HEK293 (cell line): Measurements from ENCODE around the gene PRKAR2B.

Source experiments
- CTCF ChIA-PET: fragments of 350-600 bp; formaldehyde crosslinking; extraction: SDS; loops from one replicate; lab custom pipeline; 2021; ENCODE audit warnings: antibody characterized with exemption; lab: Yijun Ruan, JAX
- POLR2A ChIA-PET: fragments of 300-600 bp; formaldehyde crosslinking; extraction: SDS; loops from one replicate; lab custom pipeline; 2020; ENCODE audit warnings: antibody characterized with exemption, inconsistent platforms; lab: Yijun Ruan, JAX
- H3K27ac ChIP-seq: fragments of 200-500 bp; sonication (Bioruptor generic); 2 replicates; pipeline ENCODE4 v1.5.1; 2014; ENCODE audit warnings: low read depth, low read length, control low read depth, inconsistent platforms; ENCODE audit errors: extremely low read depth
- H3K36me3 ChIP-seq, 2 experiments: fragments of 200-500 bp in 1 of 2; sonication (Bioruptor generic) in 1 of 2; 1 replicate in 1 of 2; 2 replicates in 1 of 2; pipeline ENCODE4 v1.5.1; 2014 to 2017; ENCODE audit warnings: inconsistent platforms in 2 of 2, low read length in 2 of 2; ENCODE audit not compliant: control insufficient read depth in 2 of 2, insufficient read depth in 1 of 2
- H3K4me1 ChIP-seq: fragments of 200-500 bp; sonication (Bioruptor generic); 2 replicates; pipeline ENCODE4 v1.5.1; 2014; ENCODE audit warnings: mild to moderate bottlenecking, low read length, inconsistent platforms; ENCODE audit not compliant: control insufficient read depth, insufficient read depth
- H3K4me3 ChIP-seq: 2 replicates; pipeline ENCODE4 v1.5.1; 2011; ENCODE audit warnings: low read depth, mild to moderate bottlenecking, control low read depth, low read length, moderate library complexity
- H3K9me3 ChIP-seq: fragments of 200-500 bp; sonication (Bioruptor generic); 2 replicates; pipeline ENCODE4 v1.5.1; 2014; ENCODE audit warnings: low read depth, low read length, inconsistent platforms; ENCODE audit not compliant: control insufficient read depth, insufficient read depth
- GLI4 ChIP-seq: fragments of 450-650 bp; formaldehyde crosslinking; IDR thresholded peaks from 2 replicates; pipeline ENCODE4 v1.5.1; 2016; ENCODE audit warnings: missing biosample characterization, missing genetic modification characterization
- GLIS1 ChIP-seq: fragments of 450-650 bp; formaldehyde crosslinking; IDR thresholded peaks from 2 replicates; pipeline ENCODE4 v1.5.1; 2016; ENCODE audit warnings: missing biosample characterization, missing genetic modification characterization
- KLF9 ChIP-seq: fragments of 450-650 bp; formaldehyde crosslinking; IDR thresholded peaks from 2 replicates; pipeline ENCODE4 v1.5.1; 2016; ENCODE audit warnings: missing biosample characterization, missing genetic modification characterization, low read depth
- MEIS1 ChIP-seq: sonication (generic); formaldehyde crosslinking; IDR thresholded peaks from 2 replicates; pipeline ENCODE4 v1.8.1; 2022; ENCODE audit warnings: missing genetic modification reagents, mild to moderate bottlenecking, borderline replicate concordance
- SP3 ChIP-seq: fragments of 450-650 bp; formaldehyde crosslinking; IDR thresholded peaks from 2 replicates; pipeline ENCODE4 v1.5.1; 2016; ENCODE audit warnings: missing biosample characterization, missing genetic modification characterization
- WT1 ChIP-seq: fragments of 450-650 bp; formaldehyde crosslinking; IDR thresholded peaks from 2 replicates; pipeline ENCODE4 v1.5.1; 2016; ENCODE audit warnings: missing biosample characterization, missing genetic modification characterization
- YY2 ChIP-seq: fragments of 450-650 bp; formaldehyde crosslinking; IDR thresholded peaks from 2 replicates; pipeline ENCODE4 v1.5.1; 2016; ENCODE audit warnings: missing biosample characterization, missing genetic modification characterization
- ZFP41 ChIP-seq: fragments of 450-650 bp; formaldehyde crosslinking; IDR thresholded peaks from 2 replicates; pipeline ENCODE4 v1.5.1; 2016; ENCODE audit warnings: missing biosample characterization, missing genetic modification characterization, borderline replicate concordance
- ZFP69B ChIP-seq: fragments of 450-650 bp; formaldehyde crosslinking; IDR thresholded peaks from 2 replicates; pipeline ENCODE4 v1.5.1; 2016; ENCODE audit warnings: missing biosample characterization, missing genetic modification characterization
- ZNF23 ChIP-seq: fragments of 450-650 bp; formaldehyde crosslinking; IDR thresholded peaks from 2 replicates; pipeline ENCODE4 v1.5.1; 2016; ENCODE audit warnings: missing biosample characterization, missing genetic modification characterization, borderline replicate concordance
- ZNF24 ChIP-seq: fragments of 450-650 bp; formaldehyde crosslinking; IDR thresholded peaks from 2 replicates; pipeline ENCODE4 v1.5.1; 2016; ENCODE audit warnings: missing biosample characterization, missing genetic modification characterization
- ZNF274 ChIP-seq, 2 experiments: fragments of 200-500 bp in 1 of 2; fragments of 450-650 bp in 1 of 2; sonication (Bioruptor generic) in 1 of 2; formaldehyde crosslinking in 1 of 2; IDR thresholded peaks; 2 replicates each; pipeline versions ENCODE4 v1.5.1 to v1.6.1; 2014 to 2016; ENCODE audit warnings: borderline replicate concordance in 1 of 2, inconsistent platforms in 1 of 2, low read length in 1 of 2, missing biosample characterization in 1 of 2, missing genetic modification characterization in 1 of 2
- ZNF324 ChIP-seq: fragments of 450-650 bp; formaldehyde crosslinking; IDR thresholded peaks from 2 replicates; pipeline ENCODE4 v1.5.1; 2016; ENCODE audit warnings: missing biosample characterization, missing genetic modification characterization
- TF ChIP-seq, protein P1 (sequence below): fragments of 450-650 bp; formaldehyde crosslinking; IDR thresholded peaks from 2 replicates; pipeline ENCODE4 v1.5.1; 2016; ENCODE audit warnings: missing biosample characterization, missing genetic modification characterization
- TF ChIP-seq, protein P2 (sequence below): fragments of 450-650 bp; formaldehyde crosslinking; IDR thresholded peaks from 2 replicates; pipeline ENCODE4 v1.5.1; 2017; ENCODE audit warnings: missing biosample characterization, missing genetic modification characterization
- TF ChIP-seq, protein P3 (sequence below): fragments of 450-650 bp; formaldehyde crosslinking; IDR thresholded peaks from 2 replicates; pipeline ENCODE4 v1.5.1; 2016; ENCODE audit warnings: missing biosample characterization, missing genetic modification characterization
- TF ChIP-seq, protein P4 (sequence below): fragments of 450-650 bp; IDR thresholded peaks from 2 replicates; pipeline ENCODE4 v1.5.1; 2018; ENCODE audit warnings: missing biosample characterization, missing genetic modification characterization
- TF ChIP-seq, protein P5 (sequence below): fragments of 450-650 bp; formaldehyde crosslinking; IDR thresholded peaks from 2 replicates; pipeline ENCODE4 v1.5.1; 2016; ENCODE audit warnings: missing biosample characterization, missing genetic modification characterization
- TF ChIP-seq, protein P6 (sequence below): fragments of 450-650 bp; formaldehyde crosslinking; IDR thresholded peaks from 2 replicates; pipeline ENCODE4 v1.5.1; 2016; ENCODE audit warnings: missing biosample characterization, missing genetic modification characterization

The PRKAR2B gene

DNA sequence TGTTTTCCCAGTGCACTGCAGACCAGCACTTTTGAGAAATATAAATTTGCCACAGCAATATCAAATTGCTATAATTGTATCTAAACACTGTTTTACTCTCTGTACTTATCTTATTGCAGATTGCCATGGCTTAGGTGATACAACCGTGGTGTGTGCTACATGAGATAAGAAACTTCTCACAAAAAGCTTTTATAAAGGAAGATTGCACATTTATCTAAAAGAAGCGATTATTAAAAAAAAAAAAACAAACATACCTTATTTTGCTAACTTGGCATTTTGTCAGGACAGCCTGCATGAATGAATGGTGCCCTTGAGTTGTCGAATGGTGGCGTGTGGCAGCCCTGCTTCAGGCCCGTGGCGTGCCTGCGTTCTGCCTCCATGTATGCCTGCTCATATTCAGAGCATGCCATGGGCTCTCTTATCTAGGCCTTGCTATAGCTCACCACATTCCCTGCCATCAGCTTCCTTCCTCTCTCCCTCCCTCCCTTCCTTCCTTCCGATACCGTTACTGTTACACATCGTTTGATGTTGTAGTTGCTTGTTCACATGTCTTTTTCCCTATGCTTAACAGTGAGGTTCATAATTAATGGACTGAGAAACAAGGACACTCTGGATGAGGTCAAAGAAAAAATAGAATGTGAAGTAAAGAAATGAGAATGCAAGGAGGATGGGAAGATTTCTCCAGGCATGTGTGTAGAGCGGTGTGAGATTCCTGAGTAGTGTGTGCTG is 34.9 kb downstream of the PRKAR2B start (continued):
- TF ChIP-seq, protein P1, sequence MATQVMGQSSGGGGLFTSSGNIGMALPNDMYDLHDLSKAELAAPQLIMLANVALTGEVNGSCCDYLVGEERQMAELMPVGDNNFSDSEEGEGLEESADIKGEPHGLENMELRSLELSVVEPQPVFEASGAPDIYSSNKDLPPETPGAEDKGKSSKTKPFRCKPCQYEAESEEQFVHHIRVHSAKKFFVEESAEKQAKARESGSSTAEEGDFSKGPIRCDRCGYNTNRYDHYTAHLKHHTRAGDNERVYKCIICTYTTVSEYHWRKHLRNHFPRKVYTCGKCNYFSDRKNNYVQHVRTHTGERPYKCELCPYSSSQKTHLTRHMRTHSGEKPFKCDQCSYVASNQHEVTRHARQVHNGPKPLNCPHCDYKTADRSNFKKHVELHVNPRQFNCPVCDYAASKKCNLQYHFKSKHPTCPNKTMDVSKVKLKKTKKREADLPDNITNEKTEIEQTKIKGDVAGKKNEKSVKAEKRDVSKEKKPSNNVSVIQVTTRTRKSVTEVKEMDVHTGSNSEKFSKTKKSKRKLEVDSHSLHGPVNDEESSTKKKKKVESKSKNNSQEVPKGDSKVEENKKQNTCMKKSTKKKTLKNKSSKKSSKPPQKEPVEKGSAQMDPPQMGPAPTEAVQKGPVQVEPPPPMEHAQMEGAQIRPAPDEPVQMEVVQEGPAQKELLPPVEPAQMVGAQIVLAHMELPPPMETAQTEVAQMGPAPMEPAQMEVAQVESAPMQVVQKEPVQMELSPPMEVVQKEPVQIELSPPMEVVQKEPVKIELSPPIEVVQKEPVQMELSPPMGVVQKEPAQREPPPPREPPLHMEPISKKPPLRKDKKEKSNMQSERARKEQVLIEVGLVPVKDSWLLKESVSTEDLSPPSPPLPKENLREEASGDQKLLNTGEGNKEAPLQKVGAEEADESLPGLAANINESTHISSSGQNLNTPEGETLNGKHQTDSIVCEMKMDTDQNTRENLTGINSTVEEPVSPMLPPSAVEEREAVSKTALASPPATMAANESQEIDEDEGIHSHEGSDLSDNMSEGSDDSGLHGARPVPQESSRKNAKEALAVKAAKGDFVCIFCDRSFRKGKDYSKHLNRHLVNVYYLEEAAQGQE (tag by site-specific recombination): no peak
- TF ChIP-seq ZNF324 (tag by site-specific recombination): no peak
- no peak for TF ChIP-seq YY2 (tag by site-specific recombination)
- TF ChIP-seq ZFP41 (tag by site-specific recombination): no peak
- TF ChIP-seq, protein P2, sequence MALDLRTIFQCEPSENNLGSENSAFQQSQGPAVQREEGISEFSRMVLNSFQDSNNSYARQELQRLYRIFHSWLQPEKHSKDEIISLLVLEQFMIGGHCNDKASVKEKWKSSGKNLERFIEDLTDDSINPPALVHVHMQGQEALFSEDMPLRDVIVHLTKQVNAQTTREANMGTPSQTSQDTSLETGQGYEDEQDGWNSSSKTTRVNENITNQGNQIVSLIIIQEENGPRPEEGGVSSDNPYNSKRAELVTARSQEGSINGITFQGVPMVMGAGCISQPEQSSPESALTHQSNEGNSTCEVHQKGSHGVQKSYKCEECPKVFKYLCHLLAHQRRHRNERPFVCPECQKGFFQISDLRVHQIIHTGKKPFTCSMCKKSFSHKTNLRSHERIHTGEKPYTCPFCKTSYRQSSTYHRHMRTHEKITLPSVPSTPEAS (tag by site-specific recombination): no peak
- TF ChIP-seq, protein P3, sequence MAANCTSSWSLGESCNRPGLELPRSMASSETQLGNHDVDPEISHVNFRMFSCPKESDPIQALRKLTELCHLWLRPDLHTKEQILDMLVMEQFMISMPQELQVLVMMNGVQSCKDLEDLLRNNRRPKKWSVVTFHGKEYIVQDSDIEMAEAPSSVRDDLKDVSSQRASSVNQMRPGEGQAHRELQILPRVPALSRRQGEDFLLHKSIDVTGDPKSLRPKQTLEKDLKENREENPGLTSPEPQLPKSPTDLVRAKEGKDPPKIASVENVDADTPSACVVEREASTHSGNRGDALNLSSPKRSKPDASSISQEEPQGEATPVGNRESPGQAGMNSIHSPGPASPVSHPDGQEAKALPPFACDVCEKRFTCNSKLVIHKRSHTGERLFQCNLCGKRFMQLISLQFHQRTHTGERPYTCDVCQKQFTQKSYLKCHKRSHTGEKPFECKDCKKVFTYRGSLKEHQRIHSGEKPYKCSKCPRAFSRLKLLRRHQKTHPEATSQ (tag by site-specific recombination): no peak

DNA sequence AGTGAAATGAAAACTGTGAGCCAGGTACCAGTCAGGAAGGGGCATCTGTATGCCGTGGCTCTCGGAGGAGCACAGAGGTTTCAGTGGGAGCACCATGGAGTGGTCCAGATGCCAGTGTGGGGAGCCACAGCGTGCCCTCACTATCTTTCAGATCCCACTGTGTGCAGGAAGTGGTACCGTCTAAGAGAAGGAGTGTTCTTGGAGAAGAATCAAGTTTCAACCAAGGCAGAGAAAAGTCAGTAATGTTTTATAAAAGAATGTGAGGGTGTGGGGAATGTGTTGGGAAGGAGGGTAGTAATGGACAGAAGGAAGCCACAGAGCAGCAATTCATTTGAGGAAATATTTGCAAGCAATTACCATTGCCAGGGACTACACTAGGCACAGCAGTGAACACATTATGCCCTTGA is 35.6 kb downstream of the PRKAR2B start:
- Histone ChIP-seq H3K9me3 (no peaks in the 10 kb centered on the region), H3K36me3 (no peaks in the 10 kb centered on the region), H3K4me1 (peaks cover 6% of the 10 kb centered on the region; the same call in 1 of the 2 replicates), H3K27ac (no peak overlapping the region), H3K4me3 (no peak overlapping the region)
- ChIA-PET POLR2A (no interaction called here), CTCF (no interaction called here)
- TF ChIP-seq, protein P4, sequence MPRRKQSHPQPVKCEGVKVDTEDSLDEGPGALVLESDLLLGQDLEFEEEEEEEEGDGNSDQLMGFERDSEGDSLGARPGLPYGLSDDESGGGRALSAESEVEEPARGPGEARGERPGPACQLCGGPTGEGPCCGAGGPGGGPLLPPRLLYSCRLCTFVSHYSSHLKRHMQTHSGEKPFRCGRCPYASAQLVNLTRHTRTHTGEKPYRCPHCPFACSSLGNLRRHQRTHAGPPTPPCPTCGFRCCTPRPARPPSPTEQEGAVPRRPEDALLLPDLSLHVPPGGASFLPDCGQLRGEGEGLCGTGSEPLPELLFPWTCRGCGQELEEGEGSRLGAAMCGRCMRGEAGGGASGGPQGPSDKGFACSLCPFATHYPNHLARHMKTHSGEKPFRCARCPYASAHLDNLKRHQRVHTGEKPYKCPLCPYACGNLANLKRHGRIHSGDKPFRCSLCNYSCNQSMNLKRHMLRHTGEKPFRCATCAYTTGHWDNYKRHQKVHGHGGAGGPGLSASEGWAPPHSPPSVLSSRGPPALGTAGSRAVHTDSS: no peak
- TF ChIP-seq, protein P5, sequence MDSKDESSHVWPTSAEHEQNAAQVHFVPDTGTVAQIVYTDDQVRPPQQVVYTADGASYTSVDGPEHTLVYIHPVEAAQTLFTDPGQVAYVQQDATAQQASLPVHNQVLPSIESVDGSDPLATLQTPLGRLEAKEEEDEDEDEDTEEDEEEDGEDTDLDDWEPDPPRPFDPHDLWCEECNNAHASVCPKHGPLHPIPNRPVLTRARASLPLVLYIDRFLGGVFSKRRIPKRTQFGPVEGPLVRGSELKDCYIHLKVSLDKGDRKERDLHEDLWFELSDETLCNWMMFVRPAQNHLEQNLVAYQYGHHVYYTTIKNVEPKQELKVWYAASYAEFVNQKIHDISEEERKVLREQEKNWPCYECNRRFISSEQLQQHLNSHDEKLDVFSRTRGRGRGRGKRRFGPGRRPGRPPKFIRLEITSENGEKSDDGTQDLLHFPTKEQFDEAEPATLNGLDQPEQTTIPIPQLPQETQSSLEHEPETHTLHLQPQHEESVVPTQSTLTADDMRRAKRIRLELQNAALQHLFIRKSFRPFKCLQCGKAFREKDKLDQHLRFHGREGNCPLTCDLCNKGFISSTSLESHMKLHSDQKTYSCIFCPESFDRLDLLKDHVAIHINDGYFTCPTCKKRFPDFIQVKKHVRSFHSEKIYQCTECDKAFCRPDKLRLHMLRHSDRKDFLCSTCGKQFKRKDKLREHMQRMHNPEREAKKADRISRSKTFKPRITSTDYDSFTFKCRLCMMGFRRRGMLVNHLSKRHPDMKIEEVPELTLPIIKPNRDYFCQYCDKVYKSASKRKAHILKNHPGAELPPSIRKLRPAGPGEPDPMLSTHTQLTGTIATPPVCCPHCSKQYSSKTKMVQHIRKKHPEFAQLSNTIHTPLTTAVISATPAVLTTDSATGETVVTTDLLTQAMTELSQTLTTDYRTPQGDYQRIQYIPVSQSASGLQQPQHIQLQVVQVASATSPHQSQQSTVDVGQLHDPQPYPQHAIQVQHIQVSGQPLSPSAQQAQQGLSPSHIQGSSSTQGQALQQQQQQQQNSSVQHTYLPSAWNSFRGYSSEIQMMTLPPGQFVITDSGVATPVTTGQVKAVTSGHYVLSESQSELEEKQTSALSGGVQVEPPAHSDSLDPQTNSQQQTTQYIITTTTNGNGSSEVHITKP (tag by site-specific recombination): 0 out of 2 replicates have a peak, but pooled peaks have one; percentile 16

DNA sequence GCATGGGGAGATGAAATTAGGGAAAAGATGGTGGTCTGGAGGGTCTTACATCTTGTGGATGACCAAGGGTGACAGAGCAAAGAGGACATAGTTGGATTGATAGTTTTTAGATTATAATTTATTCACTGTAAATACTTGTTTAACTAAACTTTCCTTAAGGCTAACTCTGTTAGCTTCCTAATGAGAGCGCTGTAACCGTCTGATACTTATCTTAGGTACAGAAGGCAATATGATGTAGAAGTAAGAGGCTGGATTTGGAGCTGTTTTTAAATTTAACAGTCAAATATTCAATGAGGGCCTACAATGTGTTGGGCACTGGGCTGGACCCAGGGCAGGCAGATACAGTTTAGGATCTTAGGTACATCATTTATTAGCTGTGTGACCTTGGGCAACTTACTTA is 36.0 kb downstream of the PRKAR2B start:
- CTCF ChIA-PET: no interaction called here
- POLR2A ChIA-PET: no interaction called here
- H3K9me3 ChIP-seq: no peaks in the 10 kb centered on the region
- peaks cover 6% of the 10 kb centered on the region; the same call in 1 of the 2 replicates for H3K4me1 ChIP-seq
- H3K36me3 ChIP-seq: no peaks in the 10 kb centered on the region
- H3K27ac ChIP-seq: no peak overlapping the region
- no peak overlapping the region for H3K4me3 ChIP-seq
- no peak for TF ChIP-seq ZFP69B (tag by site-specific recombination)
- no peak for TF ChIP-seq KLF9 (tag by site-specific recombination)
- TF ChIP-seq WT1: no peak
- no peak for TF ChIP-seq GLI4 (tag by site-specific recombination)
- no peak for TF ChIP-seq ZNF274 (IDR thresholded peaks at IDR 0.05; ENCODE audit: low read length)
- no peak for TF ChIP-seq ZNF274 (tag by site-specific recombination; IDR thresholded peaks at IDR 0.05; ENCODE audit: borderline replicate concordance)
- no peak for TF ChIP-seq GLIS1 (tag by site-specific recombination)
- TF ChIP-seq, protein P6, sequence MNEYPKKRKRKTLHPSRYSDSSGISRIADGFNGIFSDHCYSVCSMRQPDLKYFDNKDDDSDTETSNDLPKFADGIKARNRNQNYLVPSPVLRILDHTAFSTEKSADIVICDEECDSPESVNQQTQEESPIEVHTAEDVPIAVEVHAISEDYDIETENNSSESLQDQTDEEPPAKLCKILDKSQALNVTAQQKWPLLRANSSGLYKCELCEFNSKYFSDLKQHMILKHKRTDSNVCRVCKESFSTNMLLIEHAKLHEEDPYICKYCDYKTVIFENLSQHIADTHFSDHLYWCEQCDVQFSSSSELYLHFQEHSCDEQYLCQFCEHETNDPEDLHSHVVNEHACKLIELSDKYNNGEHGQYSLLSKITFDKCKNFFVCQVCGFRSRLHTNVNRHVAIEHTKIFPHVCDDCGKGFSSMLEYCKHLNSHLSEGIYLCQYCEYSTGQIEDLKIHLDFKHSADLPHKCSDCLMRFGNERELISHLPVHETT (tag by site-specific recombination): no peak
- TF ChIP-seq ZNF23 (tag by site-specific recombination): no peak
- TF ChIP-seq SP3: no peak
- TF ChIP-seq ZNF24: no peak
- TF ChIP-seq MEIS1 (CRISPR knock-in tag): no peak
